ENCODE measurements around the gene WFIKKN1.
A peak's percentile ranks its signal among the peaks of the same experiment; 100 is the strongest.

Gene WFIKKN1

DNA sequence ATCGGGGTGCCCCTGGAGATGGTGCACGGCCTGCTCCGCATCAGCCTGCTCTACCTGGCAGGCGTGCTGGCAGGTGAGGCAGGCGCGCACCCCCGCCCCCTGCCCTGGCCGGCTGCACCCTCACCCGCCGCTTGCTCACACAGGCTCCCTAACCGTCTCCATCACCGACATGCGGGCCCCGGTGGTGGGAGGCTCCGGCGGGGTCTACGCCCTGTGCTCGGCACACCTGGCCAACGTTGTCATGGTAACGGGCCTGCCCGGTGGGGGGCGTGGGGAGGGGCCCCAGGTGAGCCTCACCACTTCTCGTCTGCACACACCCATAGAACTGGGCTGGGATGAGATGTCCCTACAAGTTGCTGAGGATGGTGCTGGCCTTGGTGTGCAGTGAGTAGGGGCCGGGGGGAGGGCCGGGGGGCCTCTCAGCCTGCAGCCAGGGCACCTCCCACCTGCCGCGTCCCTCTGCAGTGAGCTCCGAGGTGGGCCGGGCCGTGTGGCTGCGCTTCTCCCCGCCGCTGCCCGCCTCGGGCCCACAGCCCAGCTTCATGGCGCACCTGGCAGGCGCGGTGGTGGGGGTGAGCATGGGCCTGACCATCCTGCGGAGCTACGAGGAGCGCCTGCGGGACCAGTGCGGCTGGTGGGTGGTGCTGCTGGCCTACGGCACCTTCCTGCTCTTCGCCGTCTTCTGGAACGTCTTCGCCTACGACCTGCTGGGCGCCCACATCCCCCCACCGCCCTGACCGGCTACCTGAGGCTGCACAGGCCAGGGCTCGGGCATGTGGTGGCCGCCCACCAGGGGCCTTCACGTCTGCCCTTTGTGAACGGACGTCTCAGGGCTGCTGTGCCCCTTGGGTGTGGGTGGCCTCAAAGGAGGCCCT is 46.8 kb downstream of the WFIKKN1 start:
- H3K4me3 ChIP-seq (ENCODE audit: low read depth, low read length), result peak overlapping the region; percentile 1; the same call in 1 of the 2 replicates
- H3K9me3 ChIP-seq (ENCODE audit: control insufficient read depth, insufficient read depth, low read length), result no peaks in the 10 kb centered on the region
- H3K27me3 ChIP-seq (ENCODE audit: control insufficient read depth, insufficient read depth, low read length), result no peaks in the 10 kb centered on the region
- H3K27ac ChIP-seq (ENCODE audit: low read depth, low read length), result no peak overlapping the region
- H3K4me1 ChIP-seq (ENCODE audit: control insufficient read depth, insufficient read depth, low read length), result peaks cover 34% of the 10 kb centered on the region
- H3K9ac ChIP-seq (ENCODE audit: low read depth, low read length), result no peak overlapping the region
- peaks cover 31% of the 10 kb centered on the region for H3K36me3 ChIP-seq (ENCODE audit: control insufficient read depth, insufficient read depth, low read length)

DNA sequence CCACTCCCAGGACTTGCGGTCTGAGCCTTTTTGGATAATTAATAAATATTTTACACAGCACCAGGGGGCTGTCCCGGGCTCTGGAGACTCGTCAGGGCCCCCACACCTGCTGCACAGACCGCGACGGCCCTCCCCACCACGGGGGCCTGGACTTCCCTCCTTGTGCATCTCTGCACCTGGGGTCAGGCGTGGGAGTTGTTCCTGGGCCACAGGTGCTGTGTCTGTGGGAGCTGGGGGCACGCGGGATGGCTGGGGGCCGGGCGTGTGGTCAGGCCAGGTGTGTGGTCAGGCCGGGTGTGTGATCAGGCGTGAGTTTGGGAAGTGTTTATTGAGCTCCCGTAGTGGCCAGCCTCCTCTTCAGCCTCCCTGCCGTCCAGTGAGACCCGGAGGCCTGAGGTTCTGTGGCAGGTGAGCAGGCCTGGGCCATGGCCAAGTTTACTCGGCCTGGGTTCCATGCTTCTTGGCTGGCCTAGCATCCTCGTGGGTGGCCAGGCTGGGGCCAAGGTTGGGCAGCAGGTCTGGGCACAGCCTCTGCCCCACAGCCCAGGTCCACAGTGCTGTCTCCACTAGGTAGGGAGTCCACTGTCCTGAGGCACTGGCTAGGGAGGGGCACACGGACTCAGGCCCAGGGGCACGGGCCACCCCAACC is 47.5 kb downstream of the WFIKKN1 start:
- Histone ChIP-seq H3K4me1 (ENCODE audit: control insufficient read depth, insufficient read depth, low read length) (peaks cover 39% of the 10 kb centered on the region), H3K4me3 (ENCODE audit: low read depth, low read length) (no peak overlapping the region), H3K36me3 (ENCODE audit: control insufficient read depth, insufficient read depth, low read length) (peaks cover 31% of the 10 kb centered on the region), H3K9ac (ENCODE audit: low read depth, low read length) (no peak overlapping the region), H3K27ac (ENCODE audit: low read depth, low read length) (no peak overlapping the region), H3K27me3 (ENCODE audit: control insufficient read depth, insufficient read depth, low read length) (no peaks in the 10 kb centered on the region), H3K9me3 (ENCODE audit: control insufficient read depth, insufficient read depth, low read length) (no peaks in the 10 kb centered on the region)

GRCh38 chr16:678858-679813 is 48.4 kb downstream of the WFIKKN1 start:
- H3K4me1 ChIP-seq (ENCODE audit: control insufficient read depth, insufficient read depth, low read length), result peaks cover 40% of the 10 kb centered on the region
- H3K27ac ChIP-seq (ENCODE audit: low read depth, low read length), result peak overlapping the region; percentile 66
- H3K4me3 ChIP-seq (ENCODE audit: low read depth, low read length), result peak overlapping the region; percentile 69
- no peaks in the 10 kb centered on the region for H3K27me3 ChIP-seq (ENCODE audit: control insufficient read depth, insufficient read depth, low read length)
- H3K36me3 ChIP-seq (ENCODE audit: control insufficient read depth, insufficient read depth, low read length), result peaks cover 25% of the 10 kb centered on the region
- no peak overlapping the region for H3K9ac ChIP-seq (ENCODE audit: low read depth, low read length)
- H3K9me3 ChIP-seq (ENCODE audit: control insufficient read depth, insufficient read depth, low read length), result no peaks in the 10 kb centered on the region

- no peaks in the 10 kb centered on the region for H3K27me3 ChIP-seq (ENCODE audit: control insufficient read depth, insufficient read depth, low read length)
- peak within 1 kb of the TSS; percentile 86 for H3K4me3 ChIP-seq (ENCODE audit: low read depth, low read length)
- peaks cover 23% of the 10 kb centered on the region for H3K36me3 ChIP-seq (ENCODE audit: control insufficient read depth, insufficient read depth, low read length)
- peaks cover 33% of the 10 kb centered on the region for H3K4me1 ChIP-seq (ENCODE audit: control insufficient read depth, insufficient read depth, low read length)
- peak within 1 kb of the TSS; percentile 70; the same call in 1 of the 2 replicates for H3K9ac ChIP-seq (ENCODE audit: low read depth, low read length)
- H3K9me3 ChIP-seq (ENCODE audit: control insufficient read depth, insufficient read depth, low read length), result no peaks in the 10 kb centered on the region
- H3K27ac ChIP-seq (ENCODE audit: low read depth, low read length), result peak within 1 kb of the TSS; percentile 89
Measured at GRCh38 chr16:679814-680624, 49.2 kb downstream of the WFIKKN1 start, which contains the start of gene STUB1. Gene STUB1, plus strand, starts transcription at chr16:680410. Its CDS starts 116 bp downstream, at chr16:680526.

GRCh38 chr16:680625-680945 is 49.8 kb downstream of the WFIKKN1 start:
- H3K36me3 ChIP-seq (ENCODE audit: control insufficient read depth, insufficient read depth, low read length), result peaks cover 28% of the 10 kb centered on the region
- peak overlapping the region; percentile 89 for H3K27ac ChIP-seq (ENCODE audit: low read depth, low read length)
- H3K4me1 ChIP-seq (ENCODE audit: control insufficient read depth, insufficient read depth, low read length), result peaks cover 33% of the 10 kb centered on the region
- peak overlapping the region; percentile 86 for H3K4me3 ChIP-seq (ENCODE audit: low read depth, low read length)
- no peaks in the 10 kb centered on the region for H3K27me3 ChIP-seq (ENCODE audit: control insufficient read depth, insufficient read depth, low read length)
- peak overlapping the region; percentile 70; the same call in 1 of the 2 replicates for H3K9ac ChIP-seq (ENCODE audit: low read depth, low read length)
- no peaks in the 10 kb centered on the region for H3K9me3 ChIP-seq (ENCODE audit: control insufficient read depth, insufficient read depth, low read length)

- H3K27me3 ChIP-seq (ENCODE audit: control insufficient read depth, insufficient read depth, low read length), result no peaks in the 10 kb centered on the region
- H3K9me3 ChIP-seq (ENCODE audit: control insufficient read depth, insufficient read depth, low read length), result no peaks in the 10 kb centered on the region
- peaks cover 30% of the 10 kb centered on the region for H3K36me3 ChIP-seq (ENCODE audit: control insufficient read depth, insufficient read depth, low read length)
- H3K4me1 ChIP-seq (ENCODE audit: control insufficient read depth, insufficient read depth, low read length), result peaks cover 33% of the 10 kb centered on the region
- peak overlapping the region; percentile 89 for H3K27ac ChIP-seq (ENCODE audit: low read depth, low read length)
- peak overlapping the region; percentile 86 for H3K4me3 ChIP-seq (ENCODE audit: low read depth, low read length)
- H3K9ac ChIP-seq (ENCODE audit: low read depth, low read length), result peak overlapping the region; percentile 70; the same call in 1 of the 2 replicates
Measured at GRCh38 chr16:680967-681745, 50.4 kb downstream of the WFIKKN1 start.

- Histone ChIP-seq H3K27ac (ENCODE audit: low read depth, low read length) (no peak overlapping the region), H3K9me3 (ENCODE audit: control insufficient read depth, insufficient read depth, low read length) (no peaks in the 10 kb centered on the region), H3K4me3 (ENCODE audit: low read depth, low read length) (peak overlapping the region; percentile 86; the same call in 1 of the 2 replicates), H3K36me3 (ENCODE audit: control insufficient read depth, insufficient read depth, low read length) (peaks cover 37% of the 10 kb centered on the region), H3K9ac (ENCODE audit: low read depth, low read length) (no peak overlapping the region), H3K4me1 (ENCODE audit: control insufficient read depth, insufficient read depth, low read length) (peaks cover 28% of the 10 kb centered on the region), H3K27me3 (ENCODE audit: control insufficient read depth, insufficient read depth, low read length) (no peaks in the 10 kb centered on the region)
Measured at GRCh38 chr16:681746-682427, 51.1 kb downstream of the WFIKKN1 start.

DNA sequence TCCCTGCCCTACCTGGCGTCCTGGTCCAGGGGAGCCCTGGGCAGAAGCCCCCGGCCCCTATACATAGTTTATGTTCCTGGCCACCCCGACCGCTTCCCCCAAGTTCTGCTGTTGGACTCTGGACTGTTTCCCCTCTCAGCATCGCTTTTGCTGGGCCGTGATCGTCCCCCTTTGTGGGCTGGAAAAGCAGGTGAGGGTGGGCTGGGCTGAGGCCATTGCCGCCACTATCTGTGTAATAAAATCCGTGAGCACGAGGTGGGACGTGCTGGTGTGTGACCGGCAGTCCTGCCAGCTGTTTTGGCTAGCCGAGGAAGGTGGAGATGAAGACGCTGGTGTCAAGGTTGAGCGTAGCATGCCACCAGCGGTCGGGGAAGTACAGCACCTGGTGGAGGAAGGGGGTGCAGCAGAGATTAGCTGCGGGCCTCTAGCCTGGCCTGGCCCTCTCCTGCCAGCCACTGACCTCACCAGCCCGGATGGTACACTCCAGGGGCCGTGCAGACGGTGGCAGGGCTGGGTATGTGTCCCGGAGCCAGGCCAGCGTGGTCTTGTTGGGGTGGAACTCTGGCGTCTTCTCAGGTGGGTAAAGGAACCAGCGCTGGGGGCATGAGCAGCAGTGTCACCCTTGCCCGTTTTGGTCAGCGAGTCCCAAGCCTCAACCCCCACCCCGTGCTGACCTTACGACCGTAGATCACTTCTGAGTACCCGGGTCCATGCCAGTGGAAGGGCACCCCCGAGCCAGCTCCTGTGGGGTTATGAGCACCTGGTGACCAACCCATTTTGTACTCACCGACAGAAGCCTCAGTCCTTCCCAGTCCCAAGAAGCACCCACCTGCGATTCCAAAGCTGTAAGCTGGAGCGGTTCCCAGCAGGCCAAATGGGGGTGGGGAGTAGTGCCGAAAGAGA is 52.0 kb downstream of the WFIKKN1 start:
- H3K4me3 ChIP-seq (ENCODE audit: low read depth, low read length), result peak overlapping the region; percentile 90
- H3K36me3 ChIP-seq (ENCODE audit: control insufficient read depth, insufficient read depth, low read length), result peaks cover 45% of the 10 kb centered on the region
- H3K27me3 ChIP-seq (ENCODE audit: control insufficient read depth, insufficient read depth, low read length), result no peaks in the 10 kb centered on the region
- H3K4me1 ChIP-seq (ENCODE audit: control insufficient read depth, insufficient read depth, low read length), result peaks cover 20% of the 10 kb centered on the region
- H3K27ac ChIP-seq (ENCODE audit: low read depth, low read length), result no peak overlapping the region
- no peaks in the 10 kb centered on the region for H3K9me3 ChIP-seq (ENCODE audit: control insufficient read depth, insufficient read depth, low read length)
- no peak overlapping the region for H3K9ac ChIP-seq (ENCODE audit: low read depth, low read length)

All from HUES48 (cell line).